Spleen (tissue), 7 donors: Measurements from ENCODE around the gene FAM107A.

Source experiments
- POLR2A ChIP-seq, 3 donors: fragments of 450-650 bp; IDR thresholded peaks; one replicate each; pipeline ENCODE4 v1.5.1; 2017; ENCODE audit warnings: antibody characterized with exemption in 3 of 3, mild to moderate bottlenecking in 1 of 3
- TF ChIP-seq, protein P1 (sequence below), 11 experiments: fragments of 200-600 bp in 7 of 11; fragments of 450-650 bp in 4 of 11; sonication (generic) in 4 of 11; IDR thresholded peaks in 8 of 11; conservative IDR thresholded peaks in 3 of 11; 1 replicate in 7 of 11; 2 replicates in 4 of 11; pipeline versions ENCODE4 v1.4.0 to v1.8.0; 2016 to 2021; ENCODE audit warnings: antibody characterized with exemption in 11 of 11, inconsistent platforms in 4 of 11, mild to moderate bottlenecking in 1 of 11
- donor health status: DM: no; HTN: no; CAD: no; lungs with moderate emphysema.
- donor health status: DM: no; HTN: no; CAD: no.
- donor health status: DM: no; HTN: no; CAD: no.

GRCh38 chr3:58609990-58610389 lies 32.8 kb upstream of the FAM107A start:
- TF ChIP-seq, protein P1, sequence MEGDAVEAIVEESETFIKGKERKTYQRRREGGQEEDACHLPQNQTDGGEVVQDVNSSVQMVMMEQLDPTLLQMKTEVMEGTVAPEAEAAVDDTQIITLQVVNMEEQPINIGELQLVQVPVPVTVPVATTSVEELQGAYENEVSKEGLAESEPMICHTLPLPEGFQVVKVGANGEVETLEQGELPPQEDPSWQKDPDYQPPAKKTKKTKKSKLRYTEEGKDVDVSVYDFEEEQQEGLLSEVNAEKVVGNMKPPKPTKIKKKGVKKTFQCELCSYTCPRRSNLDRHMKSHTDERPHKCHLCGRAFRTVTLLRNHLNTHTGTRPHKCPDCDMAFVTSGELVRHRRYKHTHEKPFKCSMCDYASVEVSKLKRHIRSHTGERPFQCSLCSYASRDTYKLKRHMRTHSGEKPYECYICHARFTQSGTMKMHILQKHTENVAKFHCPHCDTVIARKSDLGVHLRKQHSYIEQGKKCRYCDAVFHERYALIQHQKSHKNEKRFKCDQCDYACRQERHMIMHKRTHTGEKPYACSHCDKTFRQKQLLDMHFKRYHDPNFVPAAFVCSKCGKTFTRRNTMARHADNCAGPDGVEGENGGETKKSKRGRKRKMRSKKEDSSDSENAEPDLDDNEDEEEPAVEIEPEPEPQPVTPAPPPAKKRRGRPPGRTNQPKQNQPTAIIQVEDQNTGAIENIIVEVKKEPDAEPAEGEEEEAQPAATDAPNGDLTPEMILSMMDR (IDR thresholded peaks at IDR 0.05 in 8 of 11, conservative IDR thresholded peaks at IDR 0.05 in 3 of 11), result no peak
- no peak for TF ChIP-seq POLR2A (IDR thresholded peaks at IDR 0.05)
